HG02571 (cell line): ENCODE measurements around the gene NDUFV3.
A peak's percentile ranks its signal among the peaks of the same experiment; 100 is the strongest.
"Not testable (repeated sequence)": the region's sequence is repeated elsewhere in the genome, so short reads cannot be mapped to it uniquely, and the experiment has no call there.

Experiments used
- ATAC-seq: cut with Tn5 transposase; IDR thresholded peaks from one replicate; pipeline ENCODE4 v1.9.1; 2021; ENCODE audit warnings: mild to moderate bottlenecking, moderate library complexity; ENCODE audit not compliant: unreplicated experiment

Gene NDUFV3

DNA sequence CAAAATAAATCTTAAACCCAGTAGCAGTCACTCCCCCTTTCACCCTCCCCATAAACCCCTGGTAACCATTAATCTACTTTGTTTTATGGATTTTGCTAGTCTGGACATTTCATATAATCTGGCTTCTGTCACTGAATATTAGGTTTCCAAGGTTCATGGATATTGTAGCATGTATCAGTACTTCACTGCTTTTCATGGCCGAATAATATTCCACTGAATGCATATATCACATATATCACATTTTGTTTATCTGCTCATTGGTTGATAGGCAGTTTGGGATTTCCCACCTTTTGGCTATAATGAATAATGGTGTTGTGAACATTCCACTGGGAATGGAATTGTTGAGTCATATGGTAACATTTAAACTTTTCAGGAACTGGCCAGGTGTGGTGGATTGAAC is 9.2 kb upstream of the NDUFV3 start:
- ATAC-seq, result no peak

DNA sequence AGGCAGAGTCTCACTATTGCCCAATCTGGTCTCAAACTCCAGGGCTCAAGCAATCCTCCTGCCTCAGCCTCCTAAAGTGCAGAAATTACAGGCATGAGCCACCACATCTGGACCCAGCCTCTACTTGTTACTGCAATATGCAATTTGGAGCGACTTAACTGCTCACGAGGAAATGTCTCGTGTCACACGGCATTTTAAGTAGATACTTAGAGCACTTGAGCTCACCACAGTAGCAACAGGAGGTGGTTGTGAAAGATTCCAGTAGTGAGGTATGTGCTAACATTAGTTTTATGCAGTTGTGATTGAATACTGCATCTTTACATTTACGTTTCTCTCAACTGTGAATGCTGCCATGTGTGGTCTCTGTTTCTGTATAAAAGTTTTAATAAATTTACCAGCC is 5.8 kb upstream of the NDUFV3 start:
- no peak for ATAC-seq

DNA sequence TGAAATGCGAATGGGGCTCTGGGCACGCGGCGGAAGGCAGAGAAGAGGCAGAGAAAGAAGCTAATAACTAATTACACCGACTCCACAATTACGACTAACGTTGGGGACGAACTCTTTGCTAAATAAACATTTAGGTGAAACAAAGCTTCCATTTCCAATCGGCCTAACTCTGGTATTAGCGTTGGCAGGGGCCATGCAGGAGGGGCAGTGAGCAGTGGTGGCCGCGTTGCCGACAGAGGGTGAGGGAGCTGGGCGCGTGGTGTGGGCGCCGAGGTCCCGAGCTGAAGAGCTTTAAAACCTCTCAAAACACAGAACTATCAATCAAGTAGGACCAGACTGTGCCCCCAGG is 553 bp upstream of the NDUFV3 start:
- ATAC-seq, result no peak

DNA sequence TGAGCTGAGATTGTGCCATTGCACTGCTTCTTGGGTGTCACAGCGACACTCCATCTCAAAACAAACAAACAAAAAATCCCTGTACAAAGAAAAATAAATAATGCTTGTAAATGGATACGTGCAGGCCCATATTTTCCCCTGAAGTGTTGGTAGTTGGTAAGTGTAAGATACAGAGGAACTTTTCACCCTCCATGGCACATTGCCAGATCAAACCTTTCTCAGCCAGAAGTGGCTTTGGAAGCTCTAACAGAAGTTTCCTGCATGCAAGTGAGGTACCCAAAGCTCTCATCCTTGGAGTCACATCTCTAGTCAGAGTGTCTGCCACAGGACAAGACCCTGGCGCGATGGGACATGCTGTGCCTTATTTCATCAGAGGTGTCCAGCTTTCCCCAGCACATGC is 7.3 kb downstream of the NDUFV3 start:
- no peak for ATAC-seq

DNA sequence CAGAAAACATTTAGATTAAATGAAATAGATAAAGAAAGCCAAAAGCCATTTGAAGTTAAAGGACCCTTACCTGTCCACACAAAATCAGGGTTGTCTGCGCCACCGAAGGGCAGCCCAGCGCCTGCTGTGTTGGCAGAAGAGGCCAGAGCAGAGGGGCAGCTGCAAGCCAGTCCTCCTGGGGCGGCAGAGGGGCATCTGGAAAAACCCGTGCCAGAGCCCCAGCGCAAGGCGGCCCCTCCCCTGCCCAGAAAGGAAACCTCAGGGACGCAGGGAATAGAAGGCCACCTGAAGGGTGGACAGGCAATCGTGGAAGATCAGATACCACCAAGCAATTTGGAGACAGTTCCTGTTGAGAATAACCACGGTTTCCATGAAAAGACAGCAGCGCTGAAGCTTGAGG is 10.7 kb downstream of the NDUFV3 start:
- ATAC-seq, result no peak

DNA sequence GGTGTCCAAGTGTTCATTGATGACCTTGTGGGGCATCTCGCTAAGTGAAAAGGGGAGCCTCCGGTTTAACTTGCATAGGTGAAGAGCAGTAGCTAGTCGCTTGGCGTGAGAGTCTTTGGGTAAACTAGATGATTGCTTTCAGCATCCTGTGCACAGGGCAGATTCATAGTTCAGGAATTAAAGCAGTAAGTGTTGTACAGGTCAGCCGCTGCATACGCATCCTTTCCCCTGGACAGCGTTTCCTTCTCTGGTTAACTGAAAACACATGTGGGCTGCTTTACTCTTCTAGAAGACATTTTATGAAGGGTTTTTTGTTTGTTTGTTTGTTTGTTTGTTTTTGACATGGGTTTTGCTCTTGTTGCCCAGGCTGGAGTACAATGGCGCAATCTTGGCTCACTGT is 12.1 kb downstream of the NDUFV3 start:
- ATAC-seq, result no peak

DNA sequence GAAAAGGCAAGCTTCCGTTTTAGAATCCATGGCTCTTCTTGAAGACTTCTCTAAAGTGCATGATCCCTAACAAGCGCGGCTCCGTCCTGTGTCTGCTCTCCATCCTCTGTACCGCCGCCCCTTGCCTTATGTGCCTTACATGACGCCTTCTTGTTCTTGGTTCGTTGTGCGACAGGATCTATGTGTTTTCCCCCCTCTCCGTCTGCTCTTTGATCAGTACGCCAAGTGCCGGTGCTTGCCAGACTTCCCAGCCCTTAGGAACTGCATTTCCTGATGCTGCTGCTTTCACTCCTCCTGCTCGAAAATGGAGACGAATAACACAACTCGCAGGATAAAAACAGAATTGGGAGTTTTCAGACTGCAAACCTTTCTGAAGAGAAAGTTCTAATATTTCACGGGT is 13.1 kb downstream of the NDUFV3 start:
- ATAC-seq, result no peak

DNA sequence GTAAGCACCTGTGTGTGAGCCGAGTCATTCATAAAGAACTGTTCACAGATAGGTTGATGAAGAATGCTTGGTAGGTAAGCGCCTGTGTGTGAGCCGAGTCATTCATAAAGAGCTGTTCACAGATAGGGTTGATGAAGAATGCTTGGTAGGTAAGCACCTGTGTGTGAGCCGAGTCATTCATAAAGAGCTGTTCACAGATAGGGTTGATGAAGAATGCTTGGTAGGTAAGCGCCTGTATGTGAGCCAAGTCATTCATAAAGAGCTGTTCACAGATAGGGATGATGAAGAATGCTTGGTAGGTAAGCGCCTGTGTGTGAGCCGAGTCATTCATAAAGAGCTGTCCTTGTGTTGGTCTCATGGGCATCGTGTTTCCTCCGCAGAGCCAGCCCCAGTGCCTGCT is 15.4 kb downstream of the NDUFV3 start:
- not testable (repeated sequence) for ATAC-seq

DNA sequence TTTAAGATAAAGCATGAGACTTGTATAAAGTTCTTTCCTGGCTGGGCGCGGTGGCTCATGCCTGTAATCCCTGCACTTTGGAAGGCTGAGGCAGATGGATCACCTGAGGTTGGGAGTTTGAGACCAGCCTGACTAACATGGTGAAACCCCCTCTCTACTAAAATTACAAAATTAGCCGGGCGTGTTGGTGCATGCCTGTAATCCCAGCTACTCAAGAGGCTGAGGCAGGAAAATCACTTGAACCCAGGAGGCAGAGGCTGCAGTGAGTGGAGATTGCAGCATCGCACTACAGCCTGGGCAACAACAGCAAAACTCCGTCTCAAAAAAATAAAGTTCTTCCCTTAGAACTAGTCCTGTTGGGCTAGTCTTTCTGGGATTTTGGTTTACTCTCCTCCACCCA is 18.8 kb downstream of the NDUFV3 start:
- ATAC-seq, result not testable (repeated sequence)

DNA sequence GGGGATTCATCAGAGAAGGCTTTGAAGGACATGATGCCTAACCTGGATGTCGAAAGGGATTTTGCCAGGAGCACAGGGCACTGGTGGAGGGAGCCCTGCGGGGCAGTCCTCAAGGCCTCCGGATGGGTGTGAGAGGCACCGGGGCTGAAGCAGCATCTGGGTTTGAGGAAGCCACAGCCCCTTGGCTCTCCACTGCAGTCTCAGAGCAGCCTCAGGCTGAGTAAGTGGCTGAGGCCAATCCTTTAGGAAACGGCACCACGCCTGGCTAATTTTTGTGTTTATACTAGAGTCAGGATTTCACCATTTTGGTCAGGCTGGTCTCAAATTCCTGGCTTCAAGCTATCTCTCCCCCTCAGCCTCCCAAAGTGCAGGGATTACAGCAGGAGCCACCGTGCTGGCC is 20.4 kb downstream of the NDUFV3 start:
- ATAC-seq, result no peak

DNA sequence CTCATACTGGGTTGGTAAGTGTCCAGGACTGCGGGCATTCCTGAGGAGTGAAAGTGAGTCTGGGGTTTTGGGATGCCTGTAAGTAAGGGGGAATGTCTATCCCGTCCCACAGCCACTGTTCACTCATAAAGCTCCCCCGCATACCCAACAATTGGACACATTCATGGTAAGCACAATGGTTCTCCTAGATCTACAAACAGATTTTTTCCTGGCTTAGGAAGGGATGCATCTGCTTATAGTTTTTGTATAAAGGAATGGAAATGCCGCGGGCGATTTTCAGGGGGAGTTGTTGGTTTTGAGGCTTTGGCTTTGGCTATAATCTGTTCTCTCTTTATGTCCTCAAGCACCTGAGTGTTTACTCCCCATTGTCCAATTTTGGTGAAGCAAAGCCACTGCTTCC is 25.2 kb downstream of the NDUFV3 start:
- no peak for ATAC-seq

DNA sequence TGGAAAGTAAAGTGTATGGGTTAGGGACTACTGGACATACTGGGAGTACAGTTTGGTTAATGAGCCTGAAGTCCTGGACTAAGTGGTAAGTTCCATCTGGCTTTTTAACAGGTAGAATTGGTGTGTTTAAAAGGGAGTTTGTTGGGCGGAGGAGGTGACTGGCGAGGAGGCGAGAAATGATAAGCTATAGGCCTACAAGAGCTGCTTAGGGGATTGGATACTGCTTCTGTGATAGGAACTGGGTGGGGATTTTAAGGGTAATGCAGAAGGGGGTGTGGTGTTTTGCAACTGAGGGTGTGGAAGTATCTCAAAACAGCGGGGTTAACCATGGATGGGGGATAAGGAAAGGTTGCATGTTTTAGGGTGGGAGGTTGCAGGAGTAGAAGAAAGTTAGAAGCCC is 28.8 kb downstream of the NDUFV3 start:
- ATAC-seq, result no peak

DNA sequence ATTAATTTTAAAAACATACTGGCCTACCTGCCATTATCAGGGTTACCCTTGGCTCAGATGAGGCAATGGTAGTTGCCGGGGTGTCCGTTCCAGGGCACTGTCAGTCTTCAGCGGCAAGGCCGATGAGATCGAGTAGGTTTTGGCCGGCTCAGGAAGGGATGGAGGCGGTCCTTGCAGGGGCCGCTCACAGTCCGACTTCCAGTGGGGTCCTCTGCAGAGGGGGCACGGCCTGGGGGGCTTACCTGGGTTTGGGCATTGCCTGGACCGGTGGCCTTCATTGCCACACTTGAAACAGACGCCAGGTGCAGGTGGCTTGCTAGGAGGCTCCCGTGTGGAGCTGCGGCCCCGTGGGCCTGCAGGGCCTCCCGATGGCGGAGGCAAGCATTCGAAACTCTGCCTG is 29.8 kb downstream of the NDUFV3 start:
- ATAC-seq, result no peak

DNA sequence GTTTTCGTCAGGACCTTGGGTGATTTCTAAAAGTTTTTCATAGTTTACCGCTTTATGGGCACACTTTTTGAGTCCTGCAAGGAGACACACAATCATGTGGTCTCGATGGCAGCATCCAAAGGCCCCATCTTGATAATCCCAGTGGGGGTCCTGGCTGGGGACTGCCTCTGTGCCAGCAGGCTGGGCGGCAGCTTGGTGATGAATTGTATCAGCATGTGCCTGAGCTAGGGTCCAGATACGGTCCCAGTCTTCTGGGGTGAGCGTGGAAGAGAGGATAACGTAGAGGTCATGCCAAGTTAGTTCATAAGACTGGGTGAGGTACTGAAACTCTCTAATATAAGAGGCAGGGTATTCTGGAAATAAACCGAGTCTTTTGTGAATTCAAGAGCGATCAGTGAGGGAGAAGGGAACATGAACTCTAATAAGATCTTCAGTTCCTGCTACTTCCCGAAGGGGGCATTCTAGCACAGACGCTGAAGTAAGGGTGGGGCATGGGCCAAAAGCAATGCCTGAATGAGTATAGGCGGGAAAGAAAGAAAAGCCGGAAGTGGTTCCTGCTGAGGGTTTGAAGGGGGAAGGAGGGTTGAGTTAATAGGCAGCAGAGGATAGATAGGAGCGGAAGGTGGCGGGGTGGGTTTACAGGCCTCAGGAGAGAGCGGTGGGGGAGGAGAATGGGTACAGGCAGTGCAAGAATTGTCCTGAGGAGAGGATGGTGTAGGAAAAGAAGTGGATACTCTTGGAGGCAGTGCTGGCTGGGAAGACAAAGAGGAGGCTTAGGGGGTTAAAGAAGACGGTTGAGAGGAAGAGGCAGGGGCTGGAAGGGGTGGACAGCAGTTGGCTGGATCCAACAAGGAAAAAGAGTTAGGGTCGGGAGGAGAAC is 30.7 kb downstream of the NDUFV3 start:
- peak; percentile 48 for ATAC-seq

DNA sequence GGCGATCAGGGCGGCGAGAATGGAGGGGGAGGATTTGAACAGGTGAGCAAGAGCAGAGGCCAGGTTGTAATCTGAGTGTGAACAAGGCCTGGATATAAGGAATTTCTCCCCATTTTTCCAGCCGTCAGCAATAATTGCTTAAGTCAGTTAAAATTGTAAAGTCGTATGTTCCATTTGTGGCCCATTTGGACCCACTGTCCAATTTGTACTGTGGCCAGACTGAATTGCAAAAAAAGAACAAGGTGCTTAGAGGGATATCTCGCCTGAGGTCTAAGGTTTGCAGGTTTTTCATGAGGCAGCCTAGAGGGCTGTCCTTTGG is 31.3 kb downstream of the NDUFV3 start:
- ATAC-seq, result no peak

DNA sequence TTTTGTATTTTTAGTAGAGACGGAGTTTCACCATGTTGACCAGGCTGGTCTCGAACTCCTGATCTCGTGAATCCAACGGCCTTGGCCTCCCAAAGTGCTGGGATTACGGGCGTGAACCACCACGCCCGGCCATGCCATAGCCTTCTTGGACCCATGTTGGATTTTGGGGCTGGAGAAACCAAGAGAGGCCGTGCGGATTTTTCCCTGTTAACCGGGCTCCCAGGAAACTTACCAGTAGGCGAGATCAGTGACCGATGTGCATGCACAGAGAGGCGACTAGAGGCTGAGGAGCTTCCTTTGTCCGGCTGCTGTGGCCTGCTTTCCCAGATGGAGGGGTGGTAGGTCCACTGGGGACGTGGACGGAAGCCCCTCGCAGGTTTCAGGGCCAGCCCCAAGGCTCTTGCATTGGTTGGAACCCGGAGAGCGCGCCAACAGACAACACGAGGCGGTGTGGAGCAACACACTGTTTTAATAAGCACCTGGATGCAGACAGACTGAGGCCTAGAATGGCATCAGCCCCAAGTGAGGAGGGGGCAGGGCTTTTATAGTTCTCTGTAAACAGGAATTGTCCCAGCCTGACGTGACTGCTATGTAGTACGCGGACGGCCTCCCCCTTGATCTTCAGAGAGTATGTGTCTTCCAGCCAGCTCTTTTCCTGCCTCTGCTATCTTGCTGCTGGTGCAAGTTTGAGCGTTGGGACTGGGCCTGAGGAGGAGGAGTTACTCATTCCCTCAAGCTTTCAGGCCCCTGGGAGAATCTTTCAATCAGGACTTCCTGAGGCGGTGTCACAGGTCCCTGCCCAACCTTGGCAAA is 32.2 kb downstream of the NDUFV3 start, which contains the start of gene ERVH48-1:
TSS of gene ERVH48-1 (minus strand) at position 517 of the 813 bp plus-strand sequence. CDS start 6,624 bp downstream, outside the sequence.
- ATAC-seq, result no peak

DNA sequence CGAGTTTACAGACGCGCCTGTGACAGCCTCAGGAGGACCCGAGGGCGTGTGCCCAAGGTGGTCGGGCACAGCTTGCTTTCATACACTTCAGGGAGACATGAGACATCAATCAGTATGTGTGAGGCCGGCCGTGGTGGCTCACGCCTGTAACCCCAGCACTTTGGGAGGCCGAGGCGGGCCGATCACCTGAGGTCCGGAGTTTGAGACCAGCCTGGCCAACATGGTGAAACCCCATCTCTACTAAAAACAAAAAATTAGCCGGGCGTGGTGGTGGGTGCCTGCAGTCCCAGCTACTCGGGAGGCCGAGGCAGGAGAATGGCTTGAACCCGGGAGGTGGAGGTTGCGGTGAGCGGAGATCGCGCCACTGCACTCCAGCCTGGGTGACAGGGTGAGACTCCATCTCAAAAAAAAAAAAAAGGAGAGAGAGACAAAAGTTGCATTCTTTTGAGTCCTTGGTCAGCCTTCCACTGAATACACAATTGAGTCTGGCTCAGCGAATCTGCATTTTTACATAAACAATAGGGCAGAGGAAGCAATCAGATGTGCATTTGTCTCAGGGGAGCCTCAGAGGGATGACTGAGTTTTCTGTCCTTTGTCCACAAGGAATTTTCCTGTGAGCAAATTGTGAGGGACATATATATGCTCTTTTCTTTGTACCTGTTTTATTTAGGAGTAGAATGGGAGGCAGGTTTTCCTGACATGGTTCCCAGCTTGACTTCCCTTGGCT is 34.5 kb downstream of the NDUFV3 start:
- not testable (repeated sequence) for ATAC-seq

DNA sequence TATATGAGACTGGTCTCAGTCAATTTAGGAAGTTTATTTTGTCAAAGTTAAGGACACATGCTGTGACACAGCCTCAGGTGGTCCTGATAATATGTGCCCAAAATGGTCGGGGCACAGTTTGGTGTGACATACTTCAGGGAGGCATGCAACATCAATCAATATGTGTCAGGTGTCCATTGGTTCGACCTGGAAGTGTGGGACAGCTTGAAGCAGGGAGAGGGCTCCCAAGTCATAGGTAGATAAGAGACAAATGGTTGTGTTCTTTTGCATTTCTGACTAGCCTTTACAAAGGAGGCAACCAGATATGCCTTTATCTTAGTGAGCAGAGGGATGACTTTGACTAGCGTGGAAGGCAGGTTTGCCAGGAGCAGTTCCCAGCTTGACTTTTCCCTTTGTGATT is 36.9 kb downstream of the NDUFV3 start:
- ATAC-seq, result no peak

DNA sequence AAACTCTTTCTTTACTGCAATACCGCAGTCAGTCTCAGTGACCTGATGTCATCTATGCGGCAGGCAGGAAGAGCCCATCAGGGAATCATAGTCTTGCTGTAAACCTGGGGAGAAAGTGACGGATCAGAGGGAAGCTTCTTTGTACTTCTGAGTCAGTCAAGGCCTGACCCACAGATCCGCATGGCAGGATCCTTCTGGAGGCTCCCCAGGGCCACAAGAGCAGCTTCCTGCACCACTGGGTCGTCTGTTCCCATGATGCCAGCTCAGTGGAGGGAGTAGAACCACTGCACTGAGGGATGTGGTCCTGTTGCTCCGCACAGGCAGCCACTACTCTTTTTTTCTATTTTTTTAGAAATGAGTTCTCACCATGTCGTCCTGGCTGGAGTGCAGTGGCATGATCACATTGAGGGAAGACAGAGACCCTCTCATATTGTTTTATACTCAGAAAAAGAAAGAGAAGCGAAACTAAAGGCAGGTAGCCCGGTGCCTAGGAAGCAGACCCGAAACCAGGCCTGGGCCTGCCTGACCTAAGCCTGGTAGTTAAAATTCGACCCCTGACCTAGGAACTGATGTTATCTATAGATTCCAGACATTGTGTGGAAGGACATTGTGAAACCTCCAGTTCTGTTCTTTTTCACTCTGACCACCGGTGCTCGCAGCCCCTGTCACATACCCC is 38.6 kb downstream of the NDUFV3 start:
- ATAC-seq, result no peak

DNA sequence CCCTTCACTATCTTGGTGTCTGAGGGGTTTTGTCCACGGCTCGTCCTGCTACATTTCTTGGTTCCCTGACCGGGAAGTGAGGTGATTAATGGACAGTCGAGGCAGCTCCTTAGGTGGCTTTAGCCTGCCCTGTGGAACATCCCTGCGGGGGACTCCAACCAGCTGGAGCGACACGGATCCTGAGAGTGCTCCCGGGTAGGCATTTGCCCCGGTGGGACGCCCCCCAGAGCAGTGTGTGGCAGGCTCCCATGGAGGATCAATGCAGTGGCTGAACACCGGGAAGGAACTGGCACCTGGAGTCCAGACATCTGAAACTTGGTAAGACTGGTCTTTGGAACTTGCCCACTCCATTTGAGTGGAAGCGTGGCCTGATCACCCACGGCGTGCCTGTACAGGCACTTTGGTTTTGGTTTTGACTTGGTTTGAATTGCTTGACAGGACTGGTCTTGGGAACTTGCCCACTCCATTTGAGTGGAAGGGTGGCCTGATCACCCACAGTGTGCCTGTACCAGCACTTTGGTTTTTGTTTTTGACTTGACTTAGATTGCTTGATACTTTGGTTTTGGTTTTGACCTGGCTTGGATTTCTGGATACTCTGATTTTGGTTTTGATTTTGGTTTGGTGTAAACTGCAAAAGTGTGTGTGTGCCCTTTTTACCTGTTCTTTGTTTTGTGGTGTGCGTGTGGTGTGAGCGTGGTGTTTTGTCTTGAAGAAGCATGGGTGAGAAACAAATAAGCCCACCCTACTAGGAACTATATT is 39.4 kb downstream of the NDUFV3 start:
- ATAC-seq, result not testable (repeated sequence)
